ENCODE measurements around the gene LMBRD2. TPM values are rescaled to one million over a fixed set of nuclear protein-coding genes. Genes with fewer than 3 reads are reported as not detected.

Gene LMBRD2
- total RNA-seq, 4 donors from 2014 or later: 6.9 to 23.2 (median 8.8) TPM

GRCh38 chr5:36070687-36071571 is 80.8 kb downstream of the LMBRD2 start:
- 41 to 47% methylated on average over 9 of the region's 9 CpGs for WGBS, 2 donors
- no peaks in the 10 kb centered on the region for H3K4me1 ChIP-seq
- no peaks in the 10 kb centered on the region for H3K36me3 ChIP-seq
- H3K27me3 ChIP-seq: peaks cover 0 to 21% (median 0%) of the 10 kb centered on the region in 4 donors
- TF ChIP-seq CTCF (IDR thresholded peaks at IDR 0.05): no peak
- no peak for TF ChIP-seq POLR2A (IDR thresholded peaks at IDR 0.05)
- peak overlapping the region in 1 of 4 donors; percentile 44 for H3K4me3 ChIP-seq
- intact Hi-C loops (cut with DNase I): no loop called here
- H3K27ac ChIP-seq: no peak overlapping the region
- DNase-seq: no peak
- H3K9me3 ChIP-seq: no peaks in the 10 kb centered on the region

DNA sequence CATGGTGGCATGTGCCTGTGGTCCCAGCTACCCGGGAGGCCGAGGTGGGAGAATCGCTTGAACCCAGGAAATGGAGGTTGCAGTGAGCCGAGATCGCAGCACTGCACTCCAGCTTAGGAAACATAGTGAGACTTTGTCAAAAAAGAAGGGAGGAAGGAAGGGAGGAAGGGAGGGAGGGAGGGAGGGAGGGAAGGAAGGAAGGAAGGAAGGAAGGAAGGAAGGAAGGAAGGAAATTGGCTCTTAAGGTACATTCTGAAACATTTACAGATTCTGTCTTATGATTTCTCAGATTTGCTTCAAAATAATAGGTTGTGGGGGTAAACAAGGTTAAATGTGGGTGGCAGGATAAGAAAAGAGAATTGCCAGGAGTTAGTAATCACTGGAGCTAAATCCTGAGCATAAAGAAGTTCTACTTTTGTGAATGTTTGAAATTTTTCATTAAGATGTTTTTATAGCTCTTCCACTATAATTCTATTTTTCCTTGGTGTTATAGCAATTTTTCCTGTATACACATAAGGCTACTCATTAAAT is 82.9 kb downstream of the LMBRD2 start:
- no peaks in the 10 kb centered on the region for H3K4me1 ChIP-seq
- no peaks in the 10 kb centered on the region for H3K9me3 ChIP-seq
- no peaks in the 10 kb centered on the region for H3K36me3 ChIP-seq
- no peak for DNase-seq
- intact Hi-C loops (cut with DNase I): no loop called here
- TF ChIP-seq POLR2A (IDR thresholded peaks at IDR 0.05): no peak
- no peak for TF ChIP-seq CTCF (IDR thresholded peaks at IDR 0.05)
- peaks cover 0 to 38% (median 0%) of the 10 kb centered on the region in 4 donors for H3K27me3 ChIP-seq
- no peak overlapping the region for H3K27ac ChIP-seq
- WGBS, 2 donors: 89 to 95% methylated on average over 3 to 5 of the region's 5 CpGs
- H3K4me3 ChIP-seq: no peak overlapping the region

DNA sequence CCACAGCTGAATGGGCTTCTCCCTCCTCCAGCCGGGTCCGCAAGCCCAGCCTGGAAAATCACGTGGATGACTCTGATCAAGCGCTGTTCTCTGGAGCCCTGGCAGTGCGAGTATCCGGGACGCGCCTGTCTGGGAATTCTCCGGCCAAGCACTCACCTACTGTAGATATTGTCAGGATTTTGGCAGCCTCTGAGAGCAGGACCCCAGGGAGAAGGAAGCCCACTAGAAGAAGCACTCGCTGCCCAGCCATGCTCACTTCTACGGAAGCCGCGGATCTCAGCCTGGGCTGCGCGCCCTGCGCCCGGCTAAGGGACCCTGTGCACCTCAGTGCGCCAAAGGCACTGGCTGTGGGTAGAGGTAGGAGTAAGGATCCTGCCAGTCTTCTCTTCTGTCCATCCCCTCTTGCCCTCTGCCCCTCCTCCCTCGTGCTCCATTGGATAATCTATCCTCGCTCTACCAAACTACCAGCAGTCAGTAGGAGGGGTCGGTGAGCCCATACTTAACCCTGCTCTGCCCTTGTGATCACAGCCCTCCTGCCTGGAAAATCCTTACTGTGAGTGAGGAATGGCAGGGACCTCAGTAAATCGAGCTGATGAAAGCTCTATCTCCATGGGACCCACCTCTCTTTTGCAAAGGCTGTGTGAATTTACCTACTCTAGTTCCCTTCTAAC is 85.0 kb downstream of the LMBRD2 start, which contains the start of gene UGT3A2:
UGT3A2 (minus strand) TSS at position 343 of the 671 bp plus-strand sequence; CDS start at position 250, 93 bp downstream.
- intact Hi-C loops (cut with DNase I): no loop called here

DNA sequence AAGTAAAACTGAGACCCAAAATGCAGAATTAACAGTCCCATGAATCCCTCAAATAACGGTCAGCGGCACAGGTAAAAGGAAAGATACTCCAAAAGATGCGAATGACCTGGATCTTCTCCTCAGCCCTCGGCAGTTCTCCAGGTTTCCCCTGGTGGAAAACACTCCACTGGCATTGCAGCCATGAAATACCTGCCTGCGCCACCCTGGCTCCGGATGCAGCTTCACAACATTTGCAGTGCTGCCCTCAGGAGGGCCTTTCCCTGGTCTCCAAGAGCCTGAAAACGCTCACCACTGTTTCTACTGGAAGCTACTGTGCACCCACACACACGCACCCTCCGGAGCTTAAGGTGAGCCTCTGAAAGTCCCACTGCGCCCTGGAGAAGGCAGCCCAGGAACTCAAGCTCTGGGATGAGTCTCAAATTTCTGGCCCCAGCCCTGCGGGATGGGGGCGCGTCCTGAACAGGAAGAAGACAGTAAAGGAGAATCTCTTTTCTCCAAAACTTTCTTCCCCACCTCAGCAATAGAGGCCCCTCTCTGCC is 85.6 kb downstream of the LMBRD2 start:
- H3K36me3 ChIP-seq: no peaks in the 10 kb centered on the region
- DNase-seq: no peak
- no peak for TF ChIP-seq POLR2A (IDR thresholded peaks at IDR 0.05)
- TF ChIP-seq CTCF (IDR thresholded peaks at IDR 0.05): no peak
- no peak overlapping the region for H3K4me3 ChIP-seq
- H3K9me3 ChIP-seq: no peaks in the 10 kb centered on the region
- H3K27me3 ChIP-seq: peaks cover 0 to 45% (median 0%) of the 10 kb centered on the region in 4 donors
- no peaks in the 10 kb centered on the region for H3K4me1 ChIP-seq
- intact Hi-C loops (cut with DNase I): no loop called here
- no peak overlapping the region for H3K27ac ChIP-seq
- 41 to 51% methylated on average over 6 to 7 of the region's 13 CpGs for WGBS, 2 donors

More for the DNA sequence above, 85.0 kb downstream of the LMBRD2 start, which contains the start of gene UGT3A2:
- DNase-seq: no peak
- no peak within 1 kb of the TSS for H3K27ac ChIP-seq
- H3K4me3 ChIP-seq: peak within 1 kb of the TSS in 1 of 4 donors; percentile 18
- no peaks in the 10 kb centered on the region for H3K4me1 ChIP-seq
- H3K36me3 ChIP-seq: no peaks in the 10 kb centered on the region
- TF ChIP-seq CTCF (IDR thresholded peaks at IDR 0.05): no peak
- no peak for TF ChIP-seq POLR2A (IDR thresholded peaks at IDR 0.05)
- no peaks in the 10 kb centered on the region for H3K9me3 ChIP-seq
- 4 to 5% methylated on average over 5 to 18 of the region's 22 CpGs for WGBS, 2 donors
- H3K27me3 ChIP-seq: peaks cover 0 to 45% (median 0%) of the 10 kb centered on the region in 4 donors

All from esophagus squamous epithelium (tissue), 5 donors.